CD4-positive, alpha-beta T cell treated with Interleukin-17A for 4 hours (primary cell): Measurements from ENCODE around the gene TSPAN33.

ENCODE experiments used
- DNase-seq: peaks from one replicate; pipeline ENCODE4 v3.0.0-alpha.2; 2020; ENCODE audit warnings: mixed read lengths

The TSPAN33 gene

DNA sequence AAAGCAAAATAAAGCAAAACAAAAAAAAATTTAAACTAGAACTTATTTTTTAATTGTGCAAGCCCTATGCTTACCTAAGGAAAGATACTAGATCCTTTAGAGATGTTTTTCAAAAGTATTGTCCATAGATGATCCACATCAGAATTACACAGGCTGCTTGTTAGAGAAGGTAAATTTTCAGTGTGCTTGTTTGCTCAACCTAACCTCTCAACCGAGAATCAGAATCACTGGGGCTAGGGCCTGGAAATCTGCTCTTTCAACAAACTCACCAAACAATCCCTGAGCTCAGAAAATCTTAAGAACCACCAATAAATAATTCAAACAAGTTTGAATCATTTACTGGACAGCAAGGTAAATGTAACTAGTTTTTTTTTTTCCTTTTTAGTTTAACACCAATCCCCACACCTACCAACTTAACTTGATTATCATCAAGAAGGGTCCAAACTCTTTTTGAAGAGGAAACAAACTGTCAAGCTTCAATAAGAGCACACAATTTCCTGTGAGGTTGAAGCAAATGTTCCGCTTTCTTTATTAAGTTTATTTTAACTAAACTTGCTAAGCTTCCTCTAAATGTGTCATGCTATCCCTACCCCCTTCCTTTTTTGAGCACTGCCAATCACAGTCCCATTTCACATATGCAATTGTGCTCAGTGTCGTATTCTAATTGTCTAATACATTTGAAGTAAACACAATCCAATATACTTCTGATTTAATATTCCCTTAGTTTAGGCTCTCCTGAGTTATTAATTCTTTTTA is 7.4 kb upstream of the TSPAN33 start:
- no peak for DNase-seq

GRCh38 chr7:129143724-129144094 is 798 bp upstream of the TSPAN33 start:
- no peak for DNase-seq

DNA sequence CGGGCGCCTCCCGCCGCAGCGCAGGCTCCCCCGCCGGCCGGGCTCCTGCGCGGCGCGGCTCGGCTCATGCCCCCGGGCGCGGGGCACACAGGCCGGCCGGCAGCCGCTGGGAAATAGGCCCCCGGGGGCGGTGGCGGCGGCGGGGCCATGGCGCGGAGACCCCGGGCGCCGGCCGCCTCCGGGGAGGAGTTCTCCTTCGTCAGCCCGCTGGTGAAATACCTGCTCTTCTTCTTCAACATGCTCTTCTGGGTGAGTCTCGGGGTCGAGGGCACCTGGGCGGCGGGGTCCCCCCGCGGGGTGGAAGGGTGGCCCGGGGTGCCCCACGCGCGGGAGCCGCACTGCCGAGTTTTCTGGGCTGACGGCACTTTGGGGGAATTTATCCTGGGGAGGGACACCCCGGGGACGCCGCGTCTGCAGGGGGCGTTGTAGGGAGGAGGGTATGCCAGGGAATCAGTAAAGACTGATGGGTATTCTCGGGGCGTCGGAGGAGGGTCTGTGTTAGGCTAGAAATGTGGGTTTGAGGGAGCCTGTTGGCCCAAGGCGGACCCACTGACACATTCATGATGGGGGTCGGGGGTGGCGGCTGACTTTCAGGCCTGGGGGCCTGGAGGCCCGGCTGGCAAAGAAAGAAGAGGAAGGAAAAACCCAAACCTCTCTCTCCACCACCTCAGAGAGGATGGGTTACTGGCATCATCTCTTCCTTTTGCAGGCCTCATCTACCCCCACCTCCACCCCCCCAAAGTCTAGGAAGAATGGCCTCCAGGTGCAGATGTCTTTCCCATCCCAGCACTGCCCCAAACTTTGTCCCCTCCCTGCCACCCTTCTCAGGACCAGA is 544 bp downstream of the TSPAN33 start:
- DNase-seq: peak; percentile 23

DNA sequence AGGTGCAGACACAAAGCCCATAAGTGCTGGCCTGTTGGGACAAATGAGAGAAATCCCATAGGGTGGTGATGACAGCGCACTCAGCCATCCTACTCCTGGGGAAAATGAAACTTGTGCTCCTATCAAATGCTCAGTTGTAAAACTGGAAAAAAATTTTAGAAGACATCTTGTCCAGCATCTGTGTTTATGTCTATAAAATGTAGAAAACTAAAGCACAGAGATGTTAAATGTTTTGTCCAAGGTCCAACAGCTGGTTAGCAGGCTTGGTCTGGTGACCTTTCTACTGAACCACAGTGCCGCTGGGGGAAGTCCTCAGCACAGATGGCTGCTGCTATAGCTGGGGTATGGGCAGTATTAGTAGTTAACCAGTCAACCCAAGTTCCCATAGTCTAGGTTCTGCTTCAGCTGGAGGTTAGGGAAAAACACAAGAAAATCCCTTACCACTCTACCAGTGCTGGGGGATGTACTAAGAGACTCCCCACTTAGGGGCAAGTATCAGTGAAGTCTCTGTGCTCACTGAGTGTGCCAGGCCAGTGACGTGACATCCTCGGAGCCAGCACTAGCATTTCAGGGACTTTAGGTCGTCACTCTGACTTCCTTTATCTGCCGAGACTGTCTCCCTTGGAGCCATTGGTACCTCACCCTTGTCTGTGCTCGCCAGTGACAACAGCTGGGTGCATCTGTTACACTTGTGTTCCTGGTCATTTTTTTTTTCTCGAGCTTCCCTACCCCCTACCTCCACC is 1.9 kb downstream of the TSPAN33 start:
- no peak for DNase-seq

DNA sequence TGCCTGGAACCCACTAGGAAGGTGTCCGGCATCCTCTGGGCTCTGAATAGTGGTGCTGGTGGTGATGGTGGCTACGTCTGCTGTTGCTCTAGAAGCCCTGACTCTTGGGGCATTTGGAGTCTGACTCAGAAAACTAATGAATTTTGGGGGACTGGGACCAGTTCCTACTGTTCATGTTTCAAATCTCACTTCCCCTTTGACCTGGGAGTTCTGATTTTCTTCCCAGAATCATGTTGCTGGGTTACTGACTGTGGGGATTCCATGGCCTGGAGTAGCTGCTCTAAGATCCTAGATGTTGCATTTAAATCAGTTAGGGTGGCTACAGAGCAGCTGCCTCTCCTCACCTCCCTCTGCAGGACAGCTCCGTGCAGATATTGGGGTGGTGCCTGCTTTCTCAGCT is 3.2 kb downstream of the TSPAN33 start:
- DNase-seq: no peak

DNA sequence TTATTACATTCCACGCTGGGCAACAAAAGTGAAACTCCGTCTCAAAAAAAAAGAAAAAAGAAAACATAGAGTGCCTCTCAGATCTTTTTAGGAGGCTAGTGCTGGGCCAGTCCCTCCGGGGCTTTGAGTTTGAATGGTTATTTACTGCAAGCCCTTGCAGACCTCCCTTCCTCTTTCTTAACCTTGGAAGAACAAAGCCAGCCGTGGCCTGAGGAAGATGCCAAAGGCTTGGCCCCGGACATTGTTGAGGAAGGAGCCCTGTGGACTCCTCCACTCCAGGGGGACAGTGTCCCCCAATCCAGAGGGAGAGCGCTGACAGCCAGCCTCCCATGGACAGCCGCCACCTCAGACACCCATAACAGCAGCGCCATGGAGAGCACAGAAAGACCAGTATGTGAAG is 5.0 kb downstream of the TSPAN33 start:
- no peak for DNase-seq

DNA sequence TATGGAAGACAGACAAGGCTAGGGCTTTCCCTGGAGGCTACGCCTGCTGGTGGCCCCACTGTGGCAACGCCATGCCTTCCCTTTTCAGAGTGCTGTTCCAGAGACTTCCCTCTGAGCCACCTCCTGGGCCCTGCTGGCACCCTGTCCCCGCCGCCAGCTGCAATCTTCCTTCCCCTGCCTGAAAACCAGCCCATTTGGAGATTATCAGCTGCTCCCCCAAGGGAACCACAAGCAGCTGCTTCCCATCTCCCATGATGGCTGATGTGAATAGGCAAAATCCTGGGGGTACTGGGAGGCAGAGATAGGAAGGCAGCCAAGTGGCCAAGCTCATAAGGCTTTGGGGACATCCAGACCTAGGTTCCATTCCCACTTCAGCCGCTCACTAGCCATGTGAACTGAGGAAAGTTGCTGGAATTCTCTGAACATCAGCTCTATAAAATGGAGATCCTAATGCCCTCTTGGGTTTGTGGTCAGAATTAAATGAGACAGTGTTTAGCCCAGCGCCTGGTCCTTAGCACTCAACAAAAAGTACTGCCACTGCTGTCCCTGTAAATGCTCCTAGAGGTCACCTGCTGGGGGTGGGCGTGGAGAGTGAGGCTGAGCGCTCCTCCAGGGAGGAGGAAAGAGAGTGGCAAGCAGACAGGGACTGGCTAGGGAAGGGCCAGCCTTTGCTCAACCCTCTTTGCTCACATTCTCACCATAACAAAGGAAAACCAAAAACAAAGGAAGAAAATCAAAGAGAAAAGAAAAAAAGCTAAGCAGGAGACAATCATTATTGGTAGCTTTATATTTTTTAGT is 5.9 kb downstream of the TSPAN33 start:
- DNase-seq: no peak

DNA sequence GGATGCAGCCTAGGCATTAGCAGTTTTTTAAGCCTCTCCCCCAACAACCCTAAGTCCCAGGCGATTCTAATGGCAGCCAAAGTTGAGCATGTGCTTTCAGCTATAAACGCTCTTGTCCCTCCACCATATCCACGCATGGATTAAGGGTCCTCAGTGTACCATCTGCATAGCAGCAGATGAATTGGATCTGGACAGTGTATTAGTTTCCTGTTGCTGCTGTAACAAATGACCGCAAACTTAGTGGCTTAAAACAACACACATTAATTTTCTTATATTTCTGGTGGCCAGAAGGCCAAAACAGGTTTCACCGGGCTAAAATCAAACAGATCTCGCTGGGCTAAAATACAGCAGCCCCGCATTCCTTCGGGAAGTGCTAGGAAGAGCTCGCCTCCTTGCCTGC is 13.1 kb downstream of the TSPAN33 start:
- no peak for DNase-seq

- DNase-seq: no peak
These were observed 15.0 kb downstream of the TSPAN33 start for GRCh38 chr7:129159539-129159938.

DNA sequence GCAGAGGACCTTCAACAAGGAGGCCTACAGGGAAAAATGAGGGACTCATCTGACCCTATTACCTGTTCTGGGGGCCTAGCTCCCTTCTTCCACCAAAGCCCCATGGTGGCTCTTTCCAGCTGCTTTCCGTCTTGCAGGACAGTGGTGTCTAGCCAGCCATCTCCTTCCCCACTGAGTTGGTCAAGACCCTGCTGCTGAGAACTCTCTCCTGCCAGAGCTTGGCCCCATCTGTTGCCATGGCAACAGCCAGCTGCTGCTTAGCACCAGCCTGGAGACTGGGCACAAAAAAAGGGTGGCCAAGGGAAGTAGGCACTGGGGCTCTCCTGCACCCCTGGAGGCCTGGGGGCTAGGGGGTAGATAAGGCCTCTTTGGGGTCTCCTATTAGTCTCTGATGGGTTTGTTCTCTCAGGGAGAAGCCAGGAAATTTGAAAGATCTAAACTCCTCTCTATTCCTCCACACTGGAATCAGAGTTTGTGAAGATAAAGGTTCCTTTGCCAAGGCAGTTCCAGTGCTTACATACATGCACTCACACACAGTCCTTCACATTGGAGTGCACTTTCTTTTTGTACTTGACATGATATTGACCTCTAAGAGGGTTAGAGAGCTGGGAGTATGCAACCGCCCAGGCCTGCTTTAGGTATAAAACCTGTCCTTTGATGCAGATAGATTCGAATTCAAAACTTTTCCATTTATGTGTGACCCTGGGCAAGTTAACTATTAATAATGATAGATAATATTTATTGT is 15.8 kb downstream of the TSPAN33 start:
- DNase-seq: no peak

DNA sequence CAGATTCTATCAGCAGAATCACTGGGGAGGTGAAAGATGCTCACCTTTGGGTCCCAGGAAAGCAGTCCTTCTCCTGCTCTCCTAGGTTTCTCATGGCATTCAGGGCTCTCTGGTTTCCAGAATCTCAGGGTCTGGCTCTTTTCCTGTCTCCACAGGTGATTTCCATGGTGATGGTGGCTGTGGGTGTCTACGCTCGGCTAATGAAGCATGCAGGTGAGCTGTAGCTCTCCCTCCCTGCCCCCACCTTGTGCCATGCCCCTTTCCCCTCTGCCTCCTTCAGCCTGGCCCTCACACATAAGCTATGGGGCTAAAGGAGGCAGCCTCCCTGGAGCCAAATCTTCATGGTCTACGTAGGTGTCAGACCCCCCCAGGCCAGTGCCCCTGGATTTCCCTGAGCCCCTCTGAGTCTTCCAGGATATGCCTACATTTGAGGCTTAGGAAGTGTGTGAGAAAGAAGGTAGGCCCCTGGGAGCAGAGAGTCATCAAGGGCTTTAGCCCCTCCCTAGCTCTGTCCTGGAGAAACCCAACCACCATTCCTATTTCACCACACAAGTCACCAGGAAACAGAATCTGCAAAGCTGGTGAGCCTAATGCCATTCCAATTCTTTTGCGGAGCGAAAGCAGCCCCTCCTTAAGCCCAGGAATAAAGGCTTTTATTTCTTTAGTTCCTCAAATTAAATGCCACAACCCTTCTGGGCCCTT is 17.2 kb downstream of the TSPAN33 start:
- DNase-seq: no peak

- DNase-seq: no peak
These were observed 18.2 kb downstream of the TSPAN33 start for GRCh38 chr7:129162732-129163131.

- peak; percentile 21 for DNase-seq
These were observed 19.5 kb downstream of the TSPAN33 start for GRCh38 chr7:129163875-129164544.

DNA sequence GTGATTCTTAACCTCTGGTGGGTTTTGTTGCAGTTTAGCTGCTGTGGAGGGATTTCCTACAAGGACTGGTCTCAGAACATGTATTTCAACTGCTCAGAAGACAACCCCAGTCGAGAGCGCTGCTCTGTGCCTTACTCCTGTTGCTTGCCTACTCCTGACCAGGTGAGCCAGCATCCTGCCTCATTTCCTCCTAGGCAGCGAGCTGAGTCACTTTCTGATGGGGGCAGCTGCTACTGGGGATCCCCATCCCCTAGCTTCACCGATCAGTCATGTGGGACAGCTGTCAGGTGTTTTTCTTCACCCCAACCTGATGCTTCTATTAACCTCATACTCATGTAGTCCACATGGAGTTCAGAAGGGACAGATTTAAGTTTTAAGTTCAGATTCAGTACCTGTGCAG is 22.2 kb downstream of the TSPAN33 start:
- no peak for DNase-seq

DNA sequence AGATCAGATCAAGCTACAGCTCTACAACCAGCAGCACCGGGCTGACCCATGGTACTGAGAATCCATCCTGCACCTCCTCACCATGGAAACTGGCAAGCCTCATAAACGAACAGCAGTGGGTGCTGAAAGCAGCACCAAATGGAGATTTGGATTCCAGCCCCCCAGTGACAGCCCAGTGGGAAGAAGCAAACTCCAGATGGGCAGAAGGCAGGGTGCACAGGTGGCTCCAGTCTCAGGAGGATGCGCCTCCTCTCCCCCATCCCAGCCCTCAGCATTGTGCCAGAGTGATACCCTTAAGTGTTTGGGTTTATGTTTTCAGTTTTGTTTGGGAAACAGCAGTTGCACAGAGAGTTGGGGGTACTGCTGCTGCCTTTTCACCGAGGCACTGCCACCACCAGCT is 23.3 kb downstream of the TSPAN33 start:
- no peak for DNase-seq

GRCh38 chr7:129168231-129169021 is 23.9 kb downstream of the TSPAN33 start:
- DNase-seq: no peak

GRCh38 chr7:129169171-129169671 is 24.7 kb downstream of the TSPAN33 start:
- DNase-seq: peak; percentile 63

GRCh38 chr7:129169686-129170440 is 25.4 kb downstream of the TSPAN33 start:
- peak; percentile 31 for DNase-seq
